HepG2 (cell line): Measurements from ENCODE around the gene CYP27B1. TPM values are rescaled to one million over a fixed set of nuclear protein-coding genes. Genes with fewer than 3 reads are reported as not detected.

Source experiments
- ATAD3A ChIP-seq: sonication (generic); formaldehyde crosslinking; IDR thresholded peaks from 2 replicates; pipeline ENCODE4 v1.4.0; 2020; ENCODE audit warnings: missing genetic modification reagents
- ESRRA ChIP-seq: sonication (generic); formaldehyde crosslinking; IDR thresholded peaks from 2 replicates; pipeline ENCODE4 v1.5.1; 2020; ENCODE audit warnings: mild to moderate bottlenecking, low read depth, missing genetic modification reagents
- ETV5 ChIP-seq: IDR thresholded peaks from 2 replicates; pipeline ENCODE4 v1.6.1; 2018; ENCODE audit warnings: missing biosample characterization, missing genetic modification reagents, inconsistent platforms, borderline replicate concordance
- KLF6 ChIP-seq: IDR thresholded peaks from 2 replicates; pipeline ENCODE4 v1.8.0; 2016; ENCODE audit warnings: missing biosample characterization, missing genetic modification reagents
- MED1 ChIP-seq: sonication (generic); formaldehyde crosslinking; IDR thresholded peaks from 2 replicates; pipeline ENCODE4 v1.4.0; 2020; ENCODE audit warnings: missing genetic modification reagents
- RBAK ChIP-seq: sonication (generic); formaldehyde crosslinking; IDR thresholded peaks from 2 replicates; pipeline ENCODE4 v1.5.1; 2020; ENCODE audit warnings: mild to moderate bottlenecking, missing genetic modification reagents
- SPEN ChIP-seq: sonication (generic); formaldehyde crosslinking; IDR thresholded peaks from 2 replicates; pipeline ENCODE4 v1.5.1; 2020; ENCODE audit warnings: low read depth, mild to moderate bottlenecking, missing genetic modification reagents
- ZFP36L2 ChIP-seq: sonication (generic); formaldehyde crosslinking; IDR thresholded peaks from 2 replicates; pipeline ENCODE4 v1.4.0; 2020; ENCODE audit warnings: missing genetic modification reagents
- ZNF143 ChIP-seq: sonication (generic); formaldehyde crosslinking; IDR thresholded peaks from 2 replicates; pipeline ENCODE4 v1.4.0; 2020; ENCODE audit warnings: missing genetic modification reagents
- ZNF367 ChIP-seq: sonication (generic); formaldehyde crosslinking; IDR thresholded peaks from 2 replicates; pipeline ENCODE4 v1.4.0; 2020; ENCODE audit warnings: missing genetic modification reagents, borderline replicate concordance
- ZNF639 ChIP-seq: conservative IDR thresholded peaks from 2 replicates; pipeline ENCODE4 v1.6.1; 2018; ENCODE audit warnings: missing genetic modification reagents
- ZNF644 ChIP-seq: IDR thresholded peaks from 2 replicates; pipeline ENCODE4 v1.6.1; 2016; ENCODE audit warnings: low read depth
- polyA plus RNA-seq, 8 experiments: library from polyadenylated mRNA; depleted of rRNA in 3 of 8; stranded (reverse) in 7 of 8; unstranded in 1 of 8; fragments of >200 nt; fragmentation: Illumina TruSeq in 4 of 8; extraction: Trizol in 4 of 8; gene quantifications; 2 replicates each; pipeline versions ENCODE4 v1.2.1 to v1.2.3, GENCODE V29; 2011 to 2016; ENCODE audit warnings: low read depth in 4 of 8, missing spikeins in 1 of 8, mixed read lengths in 1 of 8; ENCODE audit not compliant: insufficient read depth in 1 of 8
- total RNA-seq, 5 experiments: library from RNA; depleted of rRNA; stranded (reverse); fragments of >200 nt; fragmentation: Illumina TruSeq; extraction: Trizol; gene quantifications; 2 replicates each; pipeline ENCODE4 v1.2.3, GENCODE V29; 2016; ENCODE audit warnings: low read depth in 1 of 5
- TF ChIP-seq, protein P1 (sequence below): sonication (generic); formaldehyde crosslinking; IDR thresholded peaks from 2 replicates; pipeline ENCODE4 v1.4.0; 2020; ENCODE audit warnings: missing genetic modification reagents, borderline replicate concordance
- TF ChIP-seq, protein P2 (sequence below): sonication (generic); formaldehyde crosslinking; IDR thresholded peaks from 2 replicates; pipeline ENCODE4 v1.4.0; 2020; ENCODE audit warnings: missing genetic modification reagents
- TF ChIP-seq, protein P3 (sequence below): sonication (generic); formaldehyde crosslinking; IDR thresholded peaks from 2 replicates; pipeline ENCODE4 v1.4.0; 2020; ENCODE audit warnings: mild to moderate bottlenecking, missing genetic modification reagents
- TF ChIP-seq, protein P4 (sequence below): sonication (generic); formaldehyde crosslinking; IDR thresholded peaks from 2 replicates; pipeline ENCODE4 v1.4.0; 2020; ENCODE audit warnings: missing genetic modification reagents, low read depth, mild to moderate bottlenecking, borderline replicate concordance

The CYP27B1 gene
- total and polyA plus RNA-seq, 2 of the 13 experiments (the other 11 are each of a cell fraction or from before 2014, with no cell fraction given), result 2.3 to 3.0 TPM

- TF ChIP-seq ATAD3A (CRISPR knock-in tag) (no peak), KLF6 (CRISPR knock-in tag) (0 out of 2 replicates have a peak, but pooled peaks have one; percentile 51), ESRRA (CRISPR knock-in tag) (peak; percentile 5; the same call in 1 of the 2 replicates), ETV5 (peak; percentile 20; the same call in 1 of the 2 replicates), ZNF639 (CRISPR knock-in tag) (0 out of 2 replicates have a peak, but pooled peaks have one; percentile 24), ZNF143 (no peak), SPEN (CRISPR knock-in tag) (peak; percentile 66; the same call in 1 of the 2 replicates), ZNF644 (CRISPR knock-in tag) (no peak), MED1 (CRISPR knock-in tag) (peak; percentile 54; the same call in 1 of the 2 replicates), ZNF367 (CRISPR knock-in tag) (no peak), ZFP36L2 (CRISPR knock-in tag) (peak; percentile 50; the same call in 1 of the 2 replicates), RBAK (CRISPR knock-in tag) (no peak)
- TF ChIP-seq, protein P1, sequence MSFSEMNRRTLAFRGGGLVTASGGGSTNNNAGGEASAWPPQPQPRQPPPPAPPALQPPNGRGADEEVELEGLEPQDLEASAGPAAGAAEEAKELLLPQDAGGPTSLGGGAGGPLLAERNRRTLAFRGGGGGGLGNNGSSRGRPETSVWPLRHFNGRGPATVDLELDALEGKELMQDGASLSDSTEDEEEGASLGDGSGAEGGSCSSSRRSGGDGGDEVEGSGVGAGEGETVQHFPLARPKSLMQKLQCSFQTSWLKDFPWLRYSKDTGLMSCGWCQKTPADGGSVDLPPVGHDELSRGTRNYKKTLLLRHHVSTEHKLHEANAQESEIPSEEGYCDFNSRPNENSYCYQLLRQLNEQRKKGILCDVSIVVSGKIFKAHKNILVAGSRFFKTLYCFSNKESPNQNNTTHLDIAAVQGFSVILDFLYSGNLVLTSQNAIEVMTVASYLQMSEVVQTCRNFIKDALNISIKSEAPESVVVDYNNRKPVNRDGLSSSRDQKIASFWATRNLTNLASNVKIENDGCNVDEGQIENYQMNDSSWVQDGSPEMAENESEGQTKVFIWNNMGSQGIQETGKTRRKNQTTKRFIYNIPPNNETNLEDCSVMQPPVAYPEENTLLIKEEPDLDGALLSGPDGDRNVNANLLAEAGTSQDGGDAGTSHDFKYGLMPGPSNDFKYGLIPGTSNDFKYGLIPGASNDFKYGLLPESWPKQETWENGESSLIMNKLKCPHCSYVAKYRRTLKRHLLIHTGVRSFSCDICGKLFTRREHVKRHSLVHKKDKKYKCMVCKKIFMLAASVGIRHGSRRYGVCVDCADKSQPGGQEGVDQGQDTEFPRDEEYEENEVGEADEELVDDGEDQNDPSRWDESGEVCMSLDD (CRISPR knock-in tag), result peak; percentile 62; the same call in 1 of the 2 replicates
- TF ChIP-seq, protein P2, sequence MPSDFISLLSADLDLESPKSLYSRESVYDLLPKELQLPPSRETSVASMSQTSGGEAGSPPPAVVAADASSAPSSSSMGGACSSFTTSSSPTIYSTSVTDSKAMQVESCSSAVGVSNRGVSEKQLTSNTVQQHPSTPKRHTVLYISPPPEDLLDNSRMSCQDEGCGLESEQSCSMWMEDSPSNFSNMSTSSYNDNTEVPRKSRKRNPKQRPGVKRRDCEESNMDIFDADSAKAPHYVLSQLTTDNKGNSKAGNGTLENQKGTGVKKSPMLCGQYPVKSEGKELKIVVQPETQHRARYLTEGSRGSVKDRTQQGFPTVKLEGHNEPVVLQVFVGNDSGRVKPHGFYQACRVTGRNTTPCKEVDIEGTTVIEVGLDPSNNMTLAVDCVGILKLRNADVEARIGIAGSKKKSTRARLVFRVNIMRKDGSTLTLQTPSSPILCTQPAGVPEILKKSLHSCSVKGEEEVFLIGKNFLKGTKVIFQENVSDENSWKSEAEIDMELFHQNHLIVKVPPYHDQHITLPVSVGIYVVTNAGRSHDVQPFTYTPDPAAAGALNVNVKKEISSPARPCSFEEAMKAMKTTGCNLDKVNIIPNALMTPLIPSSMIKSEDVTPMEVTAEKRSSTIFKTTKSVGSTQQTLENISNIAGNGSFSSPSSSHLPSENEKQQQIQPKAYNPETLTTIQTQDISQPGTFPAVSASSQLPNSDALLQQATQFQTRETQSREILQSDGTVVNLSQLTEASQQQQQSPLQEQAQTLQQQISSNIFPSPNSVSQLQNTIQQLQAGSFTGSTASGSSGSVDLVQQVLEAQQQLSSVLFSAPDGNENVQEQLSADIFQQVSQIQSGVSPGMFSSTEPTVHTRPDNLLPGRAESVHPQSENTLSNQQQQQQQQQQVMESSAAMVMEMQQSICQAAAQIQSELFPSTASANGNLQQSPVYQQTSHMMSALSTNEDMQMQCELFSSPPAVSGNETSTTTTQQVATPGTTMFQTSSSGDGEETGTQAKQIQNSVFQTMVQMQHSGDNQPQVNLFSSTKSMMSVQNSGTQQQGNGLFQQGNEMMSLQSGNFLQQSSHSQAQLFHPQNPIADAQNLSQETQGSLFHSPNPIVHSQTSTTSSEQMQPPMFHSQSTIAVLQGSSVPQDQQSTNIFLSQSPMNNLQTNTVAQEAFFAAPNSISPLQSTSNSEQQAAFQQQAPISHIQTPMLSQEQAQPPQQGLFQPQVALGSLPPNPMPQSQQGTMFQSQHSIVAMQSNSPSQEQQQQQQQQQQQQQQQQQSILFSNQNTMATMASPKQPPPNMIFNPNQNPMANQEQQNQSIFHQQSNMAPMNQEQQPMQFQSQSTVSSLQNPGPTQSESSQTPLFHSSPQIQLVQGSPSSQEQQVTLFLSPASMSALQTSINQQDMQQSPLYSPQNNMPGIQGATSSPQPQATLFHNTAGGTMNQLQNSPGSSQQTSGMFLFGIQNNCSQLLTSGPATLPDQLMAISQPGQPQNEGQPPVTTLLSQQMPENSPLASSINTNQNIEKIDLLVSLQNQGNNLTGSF, result peak; percentile 30; the same call in 1 of the 2 replicates
- TF ChIP-seq, protein P3, sequence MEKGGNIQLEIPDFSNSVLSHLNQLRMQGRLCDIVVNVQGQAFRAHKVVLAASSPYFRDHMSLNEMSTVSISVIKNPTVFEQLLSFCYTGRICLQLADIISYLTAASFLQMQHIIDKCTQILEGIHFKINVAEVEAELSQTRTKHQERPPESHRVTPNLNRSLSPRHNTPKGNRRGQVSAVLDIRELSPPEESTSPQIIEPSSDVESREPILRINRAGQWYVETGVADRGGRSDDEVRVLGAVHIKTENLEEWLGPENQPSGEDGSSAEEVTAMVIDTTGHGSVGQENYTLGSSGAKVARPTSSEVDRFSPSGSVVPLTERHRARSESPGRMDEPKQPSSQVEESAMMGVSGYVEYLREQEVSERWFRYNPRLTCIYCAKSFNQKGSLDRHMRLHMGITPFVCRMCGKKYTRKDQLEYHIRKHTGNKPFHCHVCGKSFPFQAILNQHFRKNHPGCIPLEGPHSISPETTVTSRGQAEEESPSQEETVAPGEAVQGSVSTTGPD (CRISPR knock-in tag), result no peak
- TF ChIP-seq, protein P4, sequence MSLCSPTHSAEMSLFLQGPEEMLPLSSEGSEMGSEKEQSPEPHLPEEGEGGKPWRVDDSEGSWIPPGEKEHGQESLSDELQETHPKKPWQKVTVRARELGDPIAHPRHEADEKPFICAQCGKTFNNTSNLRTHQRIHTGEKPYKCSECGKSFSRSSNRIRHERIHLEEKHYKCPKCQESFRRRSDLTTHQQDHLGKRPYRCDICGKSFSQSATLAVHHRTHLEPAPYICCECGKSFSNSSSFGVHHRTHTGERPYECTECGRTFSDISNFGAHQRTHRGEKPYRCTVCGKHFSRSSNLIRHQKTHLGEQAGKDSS (CRISPR knock-in tag), result 0 out of 2 replicates have a peak, but pooled peaks have one; percentile 33
Observed at GRCh38 chr12:57755454-57756372, 11.2 kb downstream of the CYP27B1 start (continued).
